Mucosa of descending colon (tissue), 3 donors: Measurements from ENCODE around the gene WNT3. TPM values are rescaled to one million over a fixed set of nuclear protein-coding genes. Genes with fewer than 3 reads are reported as not detected.

ENCODE experiments used
- ATAC-seq: fragments of 200-7000 bp; cut with Tn5 transposase; one replicate; pipeline ENCODE4 v1.9.1; 2020; ENCODE audit warnings: mild to moderate bottlenecking, moderate library complexity
- DNase-seq, 3 donors: peaks; one replicate each; pipeline ENCODE4 v3.0.0-alpha.2; 2020
- H3K36me3 ChIP-seq: fragments of 200-600 bp; one replicate; pipeline ENCODE4 v1.8.0; 2021; ENCODE audit warnings: low read depth, mild to moderate bottlenecking
- H3K4me1 ChIP-seq: fragments of 200-600 bp; one replicate; pipeline ENCODE4 v1.8.0; 2021; ENCODE audit warnings: low read depth, mild to moderate bottlenecking
- H3K4me3 ChIP-seq: fragments of 200-600 bp; one replicate; pipeline ENCODE4 v1.8.0; 2021; ENCODE audit warnings: mild to moderate bottlenecking
- H3K9me3 ChIP-seq: fragments of 200-600 bp; one replicate; pipeline ENCODE4 v1.8.0; 2021; ENCODE audit warnings: mild to moderate bottlenecking
- intact Hi-C, 2 donors: fragments of 100-400 bp; cut with DNase I in 1 of 2; cut with micrococcal nuclease in 1 of 2; formaldehyde crosslinking; loops; one replicate each; pipeline versions ENCODE4 v1.11.0 to v1.11.1; 2022; cut with DNase I, micrococcal nuclease
- total RNA-seq, 3 donors: library from RNA; stranded (reverse); fragmentation: NEBNext Ultra II Directional in 2 of 3; extraction: Animal tissue kit (Norgen Biotek cat#: 25700) in 2 of 3; gene quantifications; one replicate each; pipeline versions ENCODE4 v1.2.1 to v1.2.4, GENCODE V29; 2021 to 2023
- TF ChIP-seq, protein P1 (sequence below): fragments of 200-600 bp; IDR thresholded peaks from one replicate; pipeline ENCODE4 v1.8.0; 2022; ENCODE audit warnings: antibody characterized with exemption, mild to moderate bottlenecking
- donor health status: DM: no; HTN: no; CAD: no; lungs with moderate emphysema.
- donor health status: DM: no; HTN: no; CAD: no.
- donor health status: DM: no; HTN: yes; CAD: no.

The WNT3 gene
- total RNA-seq, 3 donors from 2014 or later, result 0.29 to 1.1 (median 0.41) TPM

DNA sequence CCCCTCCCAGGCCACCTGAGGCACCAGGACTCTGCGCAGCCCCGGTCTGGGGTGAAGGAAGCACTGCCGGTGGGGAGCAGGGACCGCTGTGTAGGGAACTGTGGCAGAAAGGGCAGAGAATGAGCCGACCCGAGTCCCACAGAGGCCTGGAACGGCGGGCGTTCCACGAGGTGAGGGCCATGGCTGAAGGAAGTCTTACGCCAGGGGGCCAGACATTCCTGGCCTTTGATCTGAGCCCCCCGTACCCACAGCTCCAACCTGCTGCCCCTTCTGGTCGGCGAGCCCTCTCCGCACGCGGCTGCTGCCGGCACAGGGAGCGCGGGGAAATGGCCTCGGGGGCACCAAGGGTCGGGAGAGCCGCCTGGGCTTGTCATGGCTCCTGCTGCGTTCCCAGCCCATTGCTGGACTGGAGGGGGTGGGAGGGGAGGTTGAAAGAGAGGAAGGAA lies 1.4 kb upstream of the WNT3 start:
- ATAC-seq, result no peak
- intact Hi-C loops, result no loop called here
- Histone ChIP-seq H3K4me3 (no peak overlapping the region), H3K4me1 (peaks cover 14% of the 10 kb centered on the region), H3K9me3 (no peaks in the 10 kb centered on the region), H3K36me3 (no peaks in the 10 kb centered on the region)
- no peak for DNase-seq
- TF ChIP-seq, protein P1, sequence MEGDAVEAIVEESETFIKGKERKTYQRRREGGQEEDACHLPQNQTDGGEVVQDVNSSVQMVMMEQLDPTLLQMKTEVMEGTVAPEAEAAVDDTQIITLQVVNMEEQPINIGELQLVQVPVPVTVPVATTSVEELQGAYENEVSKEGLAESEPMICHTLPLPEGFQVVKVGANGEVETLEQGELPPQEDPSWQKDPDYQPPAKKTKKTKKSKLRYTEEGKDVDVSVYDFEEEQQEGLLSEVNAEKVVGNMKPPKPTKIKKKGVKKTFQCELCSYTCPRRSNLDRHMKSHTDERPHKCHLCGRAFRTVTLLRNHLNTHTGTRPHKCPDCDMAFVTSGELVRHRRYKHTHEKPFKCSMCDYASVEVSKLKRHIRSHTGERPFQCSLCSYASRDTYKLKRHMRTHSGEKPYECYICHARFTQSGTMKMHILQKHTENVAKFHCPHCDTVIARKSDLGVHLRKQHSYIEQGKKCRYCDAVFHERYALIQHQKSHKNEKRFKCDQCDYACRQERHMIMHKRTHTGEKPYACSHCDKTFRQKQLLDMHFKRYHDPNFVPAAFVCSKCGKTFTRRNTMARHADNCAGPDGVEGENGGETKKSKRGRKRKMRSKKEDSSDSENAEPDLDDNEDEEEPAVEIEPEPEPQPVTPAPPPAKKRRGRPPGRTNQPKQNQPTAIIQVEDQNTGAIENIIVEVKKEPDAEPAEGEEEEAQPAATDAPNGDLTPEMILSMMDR, result no peak

DNA sequence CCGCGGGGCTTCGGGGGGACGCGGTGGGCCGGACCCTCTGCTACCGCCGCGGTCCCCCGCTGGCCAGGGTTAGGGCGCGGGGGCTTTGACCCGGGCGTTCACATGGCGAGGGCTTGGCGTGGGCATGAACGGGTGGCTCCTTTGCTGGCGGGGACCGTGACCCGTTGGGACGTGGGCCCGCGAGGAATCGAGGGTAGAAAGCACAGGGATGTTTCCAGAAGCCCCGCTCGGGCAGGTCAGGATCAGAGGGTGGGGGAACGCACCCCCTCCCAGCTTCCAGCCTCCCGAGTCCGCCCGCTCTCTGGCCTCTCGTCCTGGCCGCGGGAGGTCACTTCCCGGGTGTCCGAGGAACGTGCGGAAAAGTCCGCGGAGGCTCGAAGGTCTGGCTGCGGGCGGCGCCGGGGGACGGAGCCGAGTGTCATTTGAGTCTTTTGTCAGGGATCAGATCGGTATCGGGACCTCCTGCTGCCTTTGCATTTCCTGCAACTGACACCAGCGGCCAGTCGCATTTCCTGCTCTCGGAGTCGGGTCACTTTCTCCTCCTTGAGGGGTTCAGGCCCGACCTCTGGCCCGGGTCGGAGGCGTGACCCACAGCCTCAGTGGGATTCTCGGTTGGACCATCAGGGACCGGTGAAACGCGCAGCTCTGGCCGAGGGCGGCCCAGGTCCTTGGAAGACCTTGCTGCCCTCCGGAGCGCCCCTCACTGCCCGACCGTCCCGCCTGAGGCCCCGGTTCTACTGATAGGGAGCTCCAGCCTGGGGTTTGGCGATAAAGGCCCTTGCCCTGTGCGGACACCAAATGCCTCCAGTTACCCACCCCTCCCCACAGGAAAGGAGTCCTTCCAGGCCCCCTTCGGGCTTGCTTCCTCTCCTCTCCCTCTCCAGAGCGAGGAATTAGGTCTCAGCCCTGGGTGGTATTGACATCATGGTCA lies 702 bp upstream of the WNT3 start:
- H3K4me1 ChIP-seq, result peaks cover 14% of the 10 kb centered on the region
- intact Hi-C loops, result no loop called here
- peak; percentile 9 for ATAC-seq
- no peak for DNase-seq
- H3K4me3 ChIP-seq, result no peak overlapping the region
- no peaks in the 10 kb centered on the region for H3K9me3 ChIP-seq
- TF ChIP-seq, protein P1, result no peak
- H3K36me3 ChIP-seq, result no peaks in the 10 kb centered on the region

DNA sequence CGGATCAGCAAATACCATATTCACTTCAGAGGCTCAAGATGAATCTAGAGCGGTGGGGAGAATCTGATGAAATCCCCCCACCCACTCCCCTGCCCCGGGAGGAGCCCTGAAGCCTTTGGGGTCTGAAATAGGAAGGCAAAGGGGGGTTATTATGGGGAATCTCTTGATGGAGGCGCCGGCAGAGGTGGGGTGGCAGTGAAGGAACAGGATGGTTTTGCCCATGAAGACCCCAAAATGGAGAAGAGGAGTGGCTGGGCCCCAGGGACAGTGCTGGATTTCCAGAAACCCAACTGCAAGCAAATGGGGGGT lies 637 bp downstream of the WNT3 start:
- Histone ChIP-seq H3K4me1 (peaks cover 14% of the 10 kb centered on the region), H3K9me3 (no peaks in the 10 kb centered on the region), H3K4me3 (no peak overlapping the region), H3K36me3 (no peaks in the 10 kb centered on the region)
- TF ChIP-seq, protein P1, result no peak
- no peak for ATAC-seq
- intact Hi-C loops, result no loop called here
- no peak for DNase-seq

DNA sequence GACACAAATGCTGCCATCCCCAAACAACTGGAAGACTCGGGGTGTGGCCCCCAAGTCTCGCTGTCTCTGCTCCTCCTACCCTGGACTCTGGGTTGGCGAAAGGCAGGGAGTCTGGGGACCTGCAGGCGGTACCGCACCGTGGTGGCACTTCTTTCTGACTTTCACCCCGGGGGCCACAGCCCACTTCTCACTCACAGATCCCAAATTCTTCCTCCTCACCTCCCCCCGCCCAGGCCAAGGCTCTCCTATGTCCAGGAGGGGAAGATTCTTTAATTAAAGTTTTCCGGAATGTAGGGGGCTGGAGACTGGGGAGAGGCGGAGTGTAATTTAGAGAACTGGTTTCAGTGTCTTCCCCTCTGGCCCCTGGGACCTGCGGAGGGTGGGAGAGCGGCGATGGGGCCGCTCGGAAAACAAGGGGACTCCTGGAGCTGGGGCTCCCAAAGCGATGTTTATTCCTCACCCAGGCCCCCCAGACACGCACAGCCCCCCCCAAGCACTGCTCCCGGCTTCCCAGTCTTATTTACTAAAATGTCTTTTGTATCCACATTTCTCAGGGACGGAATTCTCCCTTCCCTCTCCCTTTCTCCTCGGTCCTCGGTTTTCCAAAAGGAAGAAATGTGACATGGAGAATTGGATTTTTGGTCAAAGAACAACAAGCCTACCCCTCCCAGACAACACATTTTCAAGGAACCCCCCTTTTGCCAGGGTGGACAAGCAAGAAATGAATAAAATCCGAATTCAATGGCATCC lies 1.2 kb downstream of the WNT3 start:
- ATAC-seq, result no peak
- H3K4me3 ChIP-seq, result no peak overlapping the region
- H3K36me3 ChIP-seq, result no peaks in the 10 kb centered on the region
- H3K4me1 ChIP-seq, result peaks cover 14% of the 10 kb centered on the region
- intact Hi-C loops, result no loop called here
- TF ChIP-seq, protein P1, result no peak
- DNase-seq, result no peak
- H3K9me3 ChIP-seq, result no peaks in the 10 kb centered on the region

DNA sequence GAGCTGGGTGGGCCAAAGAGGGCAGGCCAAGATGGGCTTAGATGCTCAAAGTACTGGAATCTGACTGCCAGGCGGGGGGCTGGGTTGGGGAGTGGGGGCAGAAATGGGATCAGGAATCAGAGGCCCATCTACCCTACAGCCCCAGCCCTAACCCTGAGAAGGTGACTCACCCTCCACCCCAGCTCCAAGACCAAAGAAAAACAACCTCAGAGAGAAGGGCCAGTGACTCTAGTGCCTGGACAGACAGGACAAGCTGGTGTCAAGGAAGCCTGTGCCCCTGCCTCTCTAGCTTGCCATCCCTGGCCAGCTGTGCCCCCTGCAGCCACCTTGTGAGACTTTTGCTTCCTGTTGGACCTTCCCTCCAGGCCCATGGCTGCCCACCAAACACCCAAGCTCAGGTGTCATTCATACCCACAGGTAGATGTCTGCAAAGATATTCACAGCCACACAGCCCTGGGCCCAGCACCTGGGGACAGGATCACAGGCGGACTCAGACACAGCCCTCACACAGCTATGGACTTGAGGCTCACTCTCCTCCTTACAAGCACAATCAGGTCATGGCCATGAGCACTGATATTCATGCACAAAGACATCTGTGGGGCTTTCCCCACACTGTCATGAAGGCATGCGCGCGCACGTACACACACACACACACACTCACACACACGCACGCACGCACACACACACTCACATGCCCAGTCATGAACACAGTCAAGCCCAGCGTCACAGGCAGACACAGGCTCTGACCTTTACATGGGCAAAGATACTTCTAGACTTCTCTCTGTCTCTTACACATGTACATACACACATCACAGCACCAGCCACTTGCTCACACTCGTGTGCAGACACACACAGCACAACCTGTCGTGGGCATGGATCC lies 2.8 kb downstream of the WNT3 start:
- H3K36me3 ChIP-seq, result no peaks in the 10 kb centered on the region
- H3K9me3 ChIP-seq, result no peaks in the 10 kb centered on the region
- ATAC-seq (no peak), DNase-seq (no peak)
- intact Hi-C loops, result no loop called here
- H3K4me1 ChIP-seq, result peaks cover 14% of the 10 kb centered on the region
- H3K4me3 ChIP-seq, result no peak overlapping the region
- TF ChIP-seq, protein P1, result no peak
